Measurements from ENCODE around the gene GSE1.

DNA sequence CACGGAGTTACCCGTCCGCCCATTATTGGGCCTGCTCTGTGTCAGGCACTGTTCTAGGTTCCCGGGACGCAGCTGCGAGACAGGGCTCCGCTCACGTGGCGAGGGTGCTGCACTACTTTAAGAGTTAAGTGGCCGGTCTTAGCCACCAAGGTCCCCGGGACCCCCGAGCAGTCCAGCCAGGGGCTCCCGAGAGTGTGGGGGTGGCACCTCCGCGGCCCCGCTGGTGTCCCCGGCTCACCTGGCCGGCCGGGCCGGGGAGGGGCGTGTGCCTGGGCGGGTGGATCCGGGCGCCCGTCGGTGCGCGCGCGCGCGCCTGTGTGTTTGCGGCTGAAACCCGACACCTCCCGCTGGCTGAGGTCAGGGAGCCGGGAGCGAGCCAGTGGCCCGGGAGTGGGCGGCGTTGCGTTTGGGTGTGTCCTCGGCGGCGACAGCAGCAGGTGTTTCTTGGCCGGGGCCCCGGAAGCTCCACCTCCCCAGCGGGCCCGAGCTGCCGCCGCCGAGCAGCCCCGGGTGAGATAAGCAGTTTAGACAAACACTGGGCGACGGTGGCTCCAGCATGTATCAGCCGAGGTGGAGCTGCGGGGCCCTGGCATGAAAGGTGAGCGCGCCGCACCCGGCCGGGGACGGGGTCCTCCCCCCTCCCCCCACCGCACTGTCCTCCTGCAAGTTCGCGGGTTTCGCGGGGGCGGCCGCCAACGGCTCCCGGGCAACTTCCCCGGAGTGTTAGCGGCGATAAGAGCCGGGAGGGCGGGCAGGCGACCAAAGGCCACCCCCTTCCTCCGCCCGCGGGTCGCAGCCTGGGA is at the start of gene GSE1:
- TF ChIP-seq, protein P1, sequence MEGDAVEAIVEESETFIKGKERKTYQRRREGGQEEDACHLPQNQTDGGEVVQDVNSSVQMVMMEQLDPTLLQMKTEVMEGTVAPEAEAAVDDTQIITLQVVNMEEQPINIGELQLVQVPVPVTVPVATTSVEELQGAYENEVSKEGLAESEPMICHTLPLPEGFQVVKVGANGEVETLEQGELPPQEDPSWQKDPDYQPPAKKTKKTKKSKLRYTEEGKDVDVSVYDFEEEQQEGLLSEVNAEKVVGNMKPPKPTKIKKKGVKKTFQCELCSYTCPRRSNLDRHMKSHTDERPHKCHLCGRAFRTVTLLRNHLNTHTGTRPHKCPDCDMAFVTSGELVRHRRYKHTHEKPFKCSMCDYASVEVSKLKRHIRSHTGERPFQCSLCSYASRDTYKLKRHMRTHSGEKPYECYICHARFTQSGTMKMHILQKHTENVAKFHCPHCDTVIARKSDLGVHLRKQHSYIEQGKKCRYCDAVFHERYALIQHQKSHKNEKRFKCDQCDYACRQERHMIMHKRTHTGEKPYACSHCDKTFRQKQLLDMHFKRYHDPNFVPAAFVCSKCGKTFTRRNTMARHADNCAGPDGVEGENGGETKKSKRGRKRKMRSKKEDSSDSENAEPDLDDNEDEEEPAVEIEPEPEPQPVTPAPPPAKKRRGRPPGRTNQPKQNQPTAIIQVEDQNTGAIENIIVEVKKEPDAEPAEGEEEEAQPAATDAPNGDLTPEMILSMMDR (IDR thresholded peaks at IDR 0.05; ENCODE audit: low read depth, low read length, poor library complexity, severe bottlenecking) = no peak
- TF ChIP-seq EZH2phosphoT487 (IDR thresholded peaks at IDR 0.05; ENCODE audit: borderline replicate concordance, low read length) = no peak

Data from DOHH2 (cell line).